IMR-90 (cell line): ENCODE data around the gene CHRNB1. TPM values are rescaled to one million over a fixed set of nuclear protein-coding genes. Genes with fewer than 3 reads are reported as not detected.

Experiments used
- ATAC-seq: fragments of 200-7000 bp; cut with Tn5 transposase; 2 replicates; pipeline ENCODE4 v1.9.1; 2020; ENCODE audit warnings: low read depth, mild to moderate bottlenecking, moderate library complexity
- BruUV-seq: library from RNA; stranded (reverse); fragments of 400-500 nt; replicated peaks from 2 replicates; lab custom pipeline; 2021; lab: Mats Ljungman, UMichigan
- CTCF ChIA-PET: fragments of 300-600 bp; formaldehyde crosslinking; extraction: SDS; loops from one replicate; lab custom pipeline; 2021; ENCODE audit warnings: antibody characterized with exemption; lab: Yijun Ruan, JAX
- POLR2A ChIA-PET: fragments of 300-600 bp; sonication (Branson Sonifier 250); formaldehyde crosslinking; loops from one replicate; lab custom pipeline; 2022; ENCODE audit warnings: antibody characterized with exemption; ENCODE audit not compliant: unreplicated experiment; lab: Charles Lee
- DNase-seq: peaks from one replicate; pipeline ENCODE4 v3.0.0; 2013
- H2AFZ ChIP-seq: replicated peaks from 2 replicates; pipeline ENCODE3; 2013; ENCODE audit warnings: low read length, mild to moderate bottlenecking; ENCODE audit not compliant: poor library complexity
- H2AK5ac ChIP-seq: 2 replicates; pipeline ENCODE4 v1.6.1; 2013; ENCODE audit warnings: low read depth, low read length, inconsistent platforms
- H2AK9ac ChIP-seq: replicated peaks from 2 replicates; pipeline ENCODE3; 2013; ENCODE audit warnings: mild to moderate bottlenecking, low read depth, low read length, moderate library complexity; ENCODE audit not compliant: poor library complexity
- H2BK120ac ChIP-seq: 2 replicates; pipeline ENCODE4 v1.6.1; 2013; ENCODE audit warnings: low read depth, low read length, inconsistent platforms
- H2BK15ac ChIP-seq: 3 replicates; pipeline ENCODE4 v1.6.1; 2013; ENCODE audit warnings: low read depth, low read length, inconsistent platforms
- H2BK20ac ChIP-seq: 2 replicates; pipeline ENCODE4 v1.6.1; 2013; ENCODE audit warnings: low read depth, mild to moderate bottlenecking, inconsistent platforms, low read length, moderate library complexity
- H2BK5ac ChIP-seq: 2 replicates; pipeline ENCODE4 v1.6.1; 2013; ENCODE audit warnings: mild to moderate bottlenecking, low read depth, low read length, inconsistent platforms; ENCODE audit not compliant: poor library complexity, severe bottlenecking
- H3K14ac ChIP-seq: replicated peaks from 2 replicates; pipeline ENCODE4 v1.6.1; 2013; ENCODE audit warnings: low read depth, low read length, inconsistent platforms
- H3K18ac ChIP-seq: 2 replicates; pipeline ENCODE4 v1.6.1; 2013; ENCODE audit warnings: low read depth, low read length, control low read depth
- H3K23ac ChIP-seq: 2 replicates; pipeline ENCODE4 v1.6.1; 2013; ENCODE audit warnings: low read depth, low read length, inconsistent platforms
- H3K27ac ChIP-seq: 2 replicates; pipeline ENCODE4 v1.5.1; 2013; ENCODE audit warnings: mild to moderate bottlenecking, control low read depth, low read length; ENCODE audit not compliant: insufficient read depth
- H3K27me3 ChIP-seq: 2 replicates; pipeline ENCODE4 v1.6.1; 2013; ENCODE audit warnings: low read length; ENCODE audit not compliant: control insufficient read depth, insufficient read depth
- H3K36me3 ChIP-seq: 2 replicates; pipeline ENCODE4 v1.6.1; 2013; ENCODE audit warnings: low read length, mixed read lengths; ENCODE audit not compliant: control insufficient read depth, insufficient read depth
- H3K4ac ChIP-seq: 2 replicates; pipeline ENCODE4 v1.6.1; 2013; ENCODE audit warnings: low read depth, low read length, inconsistent platforms
- H3K4me1 ChIP-seq: 2 replicates; pipeline ENCODE4 v1.6.1; 2013; ENCODE audit warnings: low read length, mixed read lengths; ENCODE audit not compliant: control insufficient read depth, insufficient read depth
- H3K4me2 ChIP-seq: 2 replicates; pipeline ENCODE4 v1.6.1; 2013; ENCODE audit warnings: low read depth, mild to moderate bottlenecking, control low read depth, low read length, moderate library complexity
- H3K4me3 ChIP-seq: 2 replicates; pipeline ENCODE4 v1.5.1; 2013; ENCODE audit warnings: low read depth, mild to moderate bottlenecking, control low read depth, low read length, moderate library complexity; ENCODE audit not compliant: insufficient read depth
- H3K56ac ChIP-seq: 2 replicates; pipeline ENCODE4 v1.6.1; 2013; ENCODE audit warnings: low read length, inconsistent platforms; ENCODE audit not compliant: insufficient read depth; ENCODE audit errors: extremely low read depth
- H3K79me1 ChIP-seq, 2 experiments: 2 replicates each; pipeline ENCODE4 v1.6.1; 2013; ENCODE audit warnings: low read length in 2 of 2, inconsistent platforms in 1 of 2, low read depth in 1 of 2
- H3K9ac ChIP-seq: 2 replicates; pipeline ENCODE4 v1.6.1; 2013; ENCODE audit warnings: low read depth, low read length, control low read depth
- H3K9me1 ChIP-seq: 2 replicates; pipeline ENCODE4 v1.6.1; 2013; ENCODE audit warnings: low read length, inconsistent platforms; ENCODE audit not compliant: insufficient read depth
- H3K9me3 ChIP-seq: 2 replicates; pipeline ENCODE4 v1.6.1; 2013; ENCODE audit warnings: low read length; ENCODE audit not compliant: control insufficient read depth, insufficient read depth
- H4K20me1 ChIP-seq: 2 replicates; pipeline ENCODE4 v1.6.1; 2013; ENCODE audit warnings: low read length, inconsistent platforms; ENCODE audit not compliant: insufficient read depth
- H4K5ac ChIP-seq: 2 replicates; pipeline ENCODE4 v1.6.1; 2013; ENCODE audit warnings: mild to moderate bottlenecking, low read depth, low read length, control low read depth
- H4K8ac ChIP-seq, 2 experiments: 2 replicates each; pipeline ENCODE4 v1.6.1; 2013; ENCODE audit warnings: low read depth in 2 of 2, low read length in 2 of 2, control low read depth in 1 of 2, inconsistent platforms in 1 of 2
- H4K91ac ChIP-seq: 2 replicates; pipeline ENCODE4 v1.6.1; 2013; ENCODE audit warnings: low read depth, low read length, inconsistent platforms; ENCODE audit not compliant: insufficient read depth
- CHD1 ChIP-seq: IDR thresholded peaks from 2 replicates; pipeline ENCODE4 v1.6.1; 2012; ENCODE audit warnings: low read depth, low read length, improper control_type of control experiment
- FOS ChIP-seq: fragments of 150-350 bp; IDR thresholded peaks from 2 replicates; pipeline ENCODE4 v1.6.1; 2016; ENCODE audit warnings: low read depth, low read length
- POLR2A ChIP-seq: IDR thresholded peaks from 2 replicates; pipeline ENCODE4 v1.6.1; 2012; ENCODE audit warnings: mild to moderate bottlenecking, low read depth, low read length
- RCOR1 ChIP-seq: IDR thresholded peaks from 2 replicates; pipeline ENCODE4 v1.6.1; 2012; ENCODE audit warnings: mild to moderate bottlenecking, low read length, improper control_type of control experiment; ENCODE audit not compliant: insufficient replicate concordance
- WGBS, 2 experiments: methylation state at CpG; one replicate each; pipeline versions ENCODE4 v1.1.5 to v1.1.7; 2013; ENCODE audit warnings: missing lambda C conversion rate in 2 of 2; ENCODE audit not compliant: insufficient read length in 1 of 2; ENCODE audit errors: extremely low coverage in 2 of 2; 5-methylcytosine and 5-hydroxymethylcytosine counted together
- dilution Hi-C: fragments of 300-500 bp; cut with HindIII; formaldehyde crosslinking; loops from one replicate; pipeline ENCODE4 v1.14.3; 2018; ENCODE audit warnings: low sequenced_read_pairs; ENCODE audit not compliant: unreplicated experiment
- in situ Hi-C: fragments of 300-500 bp; cut with MboI; formaldehyde crosslinking; loops from 3 replicates; pipeline ENCODE4 v1.14.3; 2019; ENCODE audit warnings: low sequenced_read_pairs, inconsistent platforms, mixed read lengths
- intact Hi-C: fragments of 100-400 bp; cut with micrococcal nuclease; formaldehyde crosslinking; loops from 2 replicates; pipeline ENCODE4 v1.10.0; 2022
- polyA plus RNA-seq, 3 experiments: library from polyadenylated mRNA; depleted of rRNA; stranded (reverse); fragments of >200 nt; gene quantifications; 2 replicates each; pipeline ENCODE4 v1.2.3, GENCODE V29; 2012; ENCODE audit warnings: low replicate concordance in 1 of 3
- total RNA-seq: library from RNA; depleted of rRNA; stranded (reverse); fragments of >200 nt; gene quantifications from 2 replicates; pipeline ENCODE4 v1.2.3, GENCODE V29; 2012

The CHRNB1 gene
- total and polyA plus RNA-seq, 2 of the 4 experiments (the other 2 are of a cell fraction): 4.3 to 6.0 TPM

DNA sequence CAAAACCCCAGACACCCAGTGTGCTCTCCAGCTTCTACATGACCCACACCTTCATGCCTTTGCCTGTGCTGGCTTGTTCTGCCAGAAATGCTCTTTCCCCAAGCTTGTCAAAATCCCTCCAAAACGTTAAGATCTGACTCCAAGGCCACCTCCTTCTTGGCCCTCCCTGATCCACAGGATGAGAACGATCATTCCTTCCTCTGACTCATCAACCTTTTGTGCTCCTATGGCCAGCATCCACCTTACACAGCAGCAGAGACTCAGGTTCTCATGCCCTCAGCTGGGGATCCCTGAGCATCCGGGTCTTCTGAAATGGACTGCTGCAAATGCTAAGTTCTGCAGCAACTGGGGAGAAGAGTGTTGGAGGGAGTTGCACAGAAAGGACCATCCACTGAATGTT lies 31.6 kb downstream of the CHRNB1 start:
- H3K9ac ChIP-seq: 0 out of 2 replicates have a peak overlapping the region, but pooled peaks have one; percentile 7
- intact Hi-C loops: no loop called here
- ChIA-PET POLR2A (interaction anchor here (0.6 to 0.7 kb wide), 2 partner anchors 8 to 10 kb away, joined by 4 to 5 read pairs; no protein-coding TSS in a partner anchor), CTCF (interaction anchor here (2.2 kb wide), 1 partner anchor 39 kb away, joined by 10 read pairs; no protein-coding TSS in a partner anchor)
- H4K20me1 ChIP-seq: peaks cover 68% of the 10 kb centered on the region
- H3K18ac ChIP-seq: no peak overlapping the region
- H3K23ac ChIP-seq: peak overlapping the region; percentile 39; the same call in 1 of the 2 replicates
- H3K9me1 ChIP-seq: peaks cover 29% of the 10 kb centered on the region
- no CpG with 5 or more reads among the region's 3 CpGs for WGBS, 2 experiments
- H3K9me3 ChIP-seq: no peaks in the 10 kb centered on the region
- H4K8ac ChIP-seq: no peak overlapping the region
- H3K27ac ChIP-seq: peak overlapping the region; percentile 91; the same call in 1 of the 2 replicates
- peak overlapping the region; percentile 40; the same call in 1 of the 2 replicates for H3K56ac ChIP-seq
- peak overlapping the region; percentile 10; the same call in 1 of the 2 replicates for H4K91ac ChIP-seq
- H2BK15ac ChIP-seq: no peak overlapping the region
- H2AK9ac ChIP-seq: peak overlapping the region; percentile 69
- H3K27me3 ChIP-seq: no peaks in the 10 kb centered on the region
- no peak overlapping the region for H4K5ac ChIP-seq
- in situ Hi-C loops: no loop called here
- H3K4me1 ChIP-seq: peaks cover 22% of the 10 kb centered on the region
- dilution Hi-C loops: no loop called here
- H3K79me1 ChIP-seq: peaks cover 5 to 69% of the 10 kb centered on the region in 2 experiments; a peak in 3 of 4 replicates
- no peak overlapping the region for H3K4me3 ChIP-seq
- H2BK20ac ChIP-seq: no peak overlapping the region
- H2BK120ac ChIP-seq: no peak overlapping the region
- peak overlapping the region; percentile 1; the same call in 1 of the 2 replicates for H3K4me2 ChIP-seq
- TF ChIP-seq CHD1 (no peak), RCOR1 (no peak), POLR2A (0 out of 2 replicates have a peak, but pooled peaks have one; percentile 6), FOS (peak; percentile 23; the same call in 1 of the 2 replicates)
- peak overlapping the region; percentile 89 for H2AK5ac ChIP-seq
- peak overlapping the region; percentile 45 for H2BK5ac ChIP-seq
- BruUV-seq: no TSS peak
- peak; percentile 76 for DNase-seq
- ATAC-seq: no peak
- no peak overlapping the region for H2AFZ ChIP-seq
- H3K36me3 ChIP-seq: peaks cover 5% of the 10 kb centered on the region; the same call in 1 of the 2 replicates
- H3K14ac ChIP-seq: peak overlapping the region; percentile 74
- H3K4ac ChIP-seq: peak overlapping the region; percentile 93
